Natural killer cell treated with Interleukin-12 subunit alpha and Interleukin-12 subunit beta and Interleukin-15 and Interleukin-18, amount 100 ng/mL, for 72 hours (primary cell): Measurements from ENCODE around the gene TELO2. TPM values are rescaled to one million over a fixed set of nuclear protein-coding genes. Genes with fewer than 3 reads are reported as not detected.

Experiments used
- ATAC-seq, 2 donors: fragments of 150-1000 bp; cut with Tn5 transposase in 1 of 2; sonication (Bioruptor Pico), chemical (Tn5 transposase) in 1 of 2; 2 replicates each; pipeline ENCODE4 v1.10.0; 2021
- DNase-seq: peaks from one replicate; pipeline ENCODE4 v3.0.0; 2022; ENCODE audit warnings: low spot score
- H3K27ac Mint-ChIP-seq, 2 donors: 1 replicate in 1 of 2; 2 replicates in 1 of 2; pipeline ENCODE4 v1.8.0; 2022; ENCODE audit warnings: mixed read lengths in 2 of 2, mild to moderate bottlenecking in 1 of 2, moderate library complexity in 1 of 2
- H3K27me3 Mint-ChIP-seq, 2 donors: 1 replicate in 1 of 2; 2 replicates in 1 of 2; pipeline ENCODE4 v1.8.0; 2022; ENCODE audit warnings: mixed read lengths in 2 of 2
- H3K36me3 Mint-ChIP-seq: one replicate; pipeline ENCODE4 v1.8.0; 2022; ENCODE audit warnings: mixed read lengths
- H3K4me1 Mint-ChIP-seq, 2 donors: 1 replicate in 1 of 2; 2 replicates in 1 of 2; pipeline ENCODE4 v1.8.0; 2022; ENCODE audit warnings: low read depth in 2 of 2, mixed read lengths in 2 of 2, mild to moderate bottlenecking in 1 of 2
- H3K4me3 Mint-ChIP-seq: one replicate; pipeline ENCODE4 v1.8.0; 2022; ENCODE audit warnings: mixed read lengths
- H3K9me3 Mint-ChIP-seq: 2 replicates; pipeline ENCODE4 v1.8.0; 2022; ENCODE audit warnings: mixed read lengths
- total RNA-seq, 2 donors: library from RNA; stranded (reverse); gene quantifications; one replicate each; pipeline ENCODE4 v1.2.3, GENCODE V29; 2022

The TELO2 gene
- total RNA-seq, 2 donors from 2014 or later: 55.5 to 156 TPM

DNA sequence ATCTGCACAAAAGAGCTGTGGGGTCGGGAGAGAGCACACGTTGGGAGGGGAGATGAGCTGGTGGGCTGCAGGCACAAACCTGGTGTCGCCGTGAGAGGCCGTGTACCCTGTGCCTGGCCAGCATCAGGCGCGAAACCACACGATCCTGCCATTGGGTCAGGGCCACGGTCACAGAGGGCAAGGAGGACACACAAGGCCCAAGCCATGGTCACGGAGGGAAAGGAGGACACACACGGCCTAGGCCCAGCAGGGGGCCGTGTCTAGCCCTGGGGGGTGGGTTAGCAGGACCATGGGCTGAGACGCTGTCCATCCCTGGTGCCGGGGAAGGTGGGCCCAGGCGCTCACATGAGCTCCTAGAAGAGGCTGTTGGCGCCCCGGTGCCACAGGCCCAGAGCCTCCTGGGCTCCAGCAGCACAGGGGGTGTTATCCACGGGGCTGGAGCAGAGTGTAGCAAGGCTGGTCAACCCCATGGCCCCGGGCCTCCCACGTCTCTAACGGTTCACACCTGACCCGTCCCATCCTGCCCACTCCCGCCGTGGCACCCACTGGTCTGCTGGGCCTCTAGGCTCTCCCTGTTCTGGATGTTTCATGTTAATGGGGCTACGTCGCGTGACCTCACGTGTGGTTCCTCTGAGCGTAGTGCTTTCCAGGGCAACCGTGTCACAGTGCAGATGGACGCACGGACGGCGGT, 41.3 kb upstream of the TELO2 start:
- Mint-ChIP-seq H3K4me1 (peaks cover 0 to 9% of the 10 kb centered on the region in 2 donors), H3K27me3 (no peaks in the 10 kb centered on the region), H3K36me3 (no peaks in the 10 kb centered on the region), H3K27ac (no peak overlapping the region), H3K4me3 (no peak overlapping the region), H3K9me3 (no peaks in the 10 kb centered on the region)
- DNase-seq: no peak
- ATAC-seq: no peak

DNA sequence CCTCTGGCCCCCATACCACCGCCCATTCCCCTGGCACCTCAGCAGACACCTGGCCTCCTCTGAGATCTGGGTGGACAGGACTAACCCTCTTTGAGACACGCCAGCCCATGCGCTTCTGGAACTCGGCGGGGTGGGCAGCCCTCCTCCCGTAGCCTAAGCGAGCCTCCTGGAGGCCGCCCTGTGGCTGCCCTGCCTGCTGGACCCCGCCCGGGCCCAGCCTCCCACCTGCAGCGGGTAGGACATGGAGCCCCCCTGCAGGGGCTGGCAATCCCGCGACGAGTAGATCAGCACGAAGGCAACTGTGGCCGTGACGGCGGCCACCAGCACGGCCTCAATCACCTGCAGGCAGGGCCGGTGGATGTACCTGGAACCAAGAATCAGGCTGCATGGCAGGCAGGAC, 40.6 kb upstream of the TELO2 start:
- Mint-ChIP-seq H3K36me3 (no peaks in the 10 kb centered on the region), H3K4me1 (peaks cover 0 to 9% of the 10 kb centered on the region in 2 donors), H3K9me3 (no peaks in the 10 kb centered on the region), H3K27ac (no peak overlapping the region), H3K4me3 (no peak overlapping the region), H3K27me3 (no peaks in the 10 kb centered on the region)
- ATAC-seq (no peak), DNase-seq (no peak)

DNA sequence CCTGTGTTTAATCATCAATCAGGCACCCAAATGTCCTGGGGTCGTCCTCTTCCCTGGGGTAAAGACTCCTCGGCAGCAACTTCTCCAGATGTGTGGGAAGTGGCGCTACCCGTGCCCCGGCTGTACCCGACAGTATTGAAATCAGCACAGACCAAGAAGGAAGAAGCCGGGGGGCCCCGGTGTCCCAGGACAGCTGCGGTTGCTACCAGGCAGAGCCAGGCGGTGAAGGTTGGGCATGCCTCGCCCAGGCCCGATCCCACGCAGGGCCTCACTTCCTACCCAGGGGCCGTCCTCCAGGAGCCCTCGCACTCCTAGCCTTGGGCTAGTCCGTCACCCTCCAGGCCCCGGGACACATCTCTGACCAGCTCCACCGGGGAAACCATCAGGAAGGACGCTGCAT, 39.8 kb upstream of the TELO2 start:
- ATAC-seq (no peak), DNase-seq (no peak)
- Mint-ChIP-seq H3K36me3 (no peaks in the 10 kb centered on the region), H3K4me1 (peaks cover 0 to 9% of the 10 kb centered on the region in 2 donors), H3K27ac (no peak overlapping the region), H3K27me3 (no peaks in the 10 kb centered on the region), H3K4me3 (no peak overlapping the region), H3K9me3 (no peaks in the 10 kb centered on the region)

DNA sequence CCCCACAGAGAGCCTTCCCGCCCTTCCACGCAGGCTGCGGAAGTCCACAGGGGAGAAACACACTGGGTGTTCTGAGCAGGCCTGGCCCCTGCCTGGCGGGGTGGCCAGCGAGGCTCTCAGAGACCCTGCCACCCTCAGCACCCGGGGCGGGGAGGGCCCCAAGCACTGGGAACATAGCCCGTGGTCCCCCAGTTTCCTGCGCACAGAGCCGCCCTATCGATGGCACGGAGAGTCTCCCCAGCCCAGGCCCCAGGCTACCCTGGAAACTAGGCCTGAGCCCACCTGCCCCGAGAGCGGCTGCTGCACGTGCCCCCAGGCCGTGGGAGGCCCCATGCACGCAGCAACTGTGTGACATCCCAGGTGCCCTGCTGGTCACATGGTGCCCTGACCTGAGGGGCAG, 38.6 kb upstream of the TELO2 start:
- Mint-ChIP-seq H3K4me1 (peaks cover 0 to 14% of the 10 kb centered on the region in 2 donors), H3K27me3 (no peaks in the 10 kb centered on the region), H3K36me3 (no peaks in the 10 kb centered on the region), H3K4me3 (no peak overlapping the region), H3K27ac (no peak overlapping the region), H3K9me3 (no peaks in the 10 kb centered on the region)
- DNase-seq (no peak), ATAC-seq (no peak)

DNA sequence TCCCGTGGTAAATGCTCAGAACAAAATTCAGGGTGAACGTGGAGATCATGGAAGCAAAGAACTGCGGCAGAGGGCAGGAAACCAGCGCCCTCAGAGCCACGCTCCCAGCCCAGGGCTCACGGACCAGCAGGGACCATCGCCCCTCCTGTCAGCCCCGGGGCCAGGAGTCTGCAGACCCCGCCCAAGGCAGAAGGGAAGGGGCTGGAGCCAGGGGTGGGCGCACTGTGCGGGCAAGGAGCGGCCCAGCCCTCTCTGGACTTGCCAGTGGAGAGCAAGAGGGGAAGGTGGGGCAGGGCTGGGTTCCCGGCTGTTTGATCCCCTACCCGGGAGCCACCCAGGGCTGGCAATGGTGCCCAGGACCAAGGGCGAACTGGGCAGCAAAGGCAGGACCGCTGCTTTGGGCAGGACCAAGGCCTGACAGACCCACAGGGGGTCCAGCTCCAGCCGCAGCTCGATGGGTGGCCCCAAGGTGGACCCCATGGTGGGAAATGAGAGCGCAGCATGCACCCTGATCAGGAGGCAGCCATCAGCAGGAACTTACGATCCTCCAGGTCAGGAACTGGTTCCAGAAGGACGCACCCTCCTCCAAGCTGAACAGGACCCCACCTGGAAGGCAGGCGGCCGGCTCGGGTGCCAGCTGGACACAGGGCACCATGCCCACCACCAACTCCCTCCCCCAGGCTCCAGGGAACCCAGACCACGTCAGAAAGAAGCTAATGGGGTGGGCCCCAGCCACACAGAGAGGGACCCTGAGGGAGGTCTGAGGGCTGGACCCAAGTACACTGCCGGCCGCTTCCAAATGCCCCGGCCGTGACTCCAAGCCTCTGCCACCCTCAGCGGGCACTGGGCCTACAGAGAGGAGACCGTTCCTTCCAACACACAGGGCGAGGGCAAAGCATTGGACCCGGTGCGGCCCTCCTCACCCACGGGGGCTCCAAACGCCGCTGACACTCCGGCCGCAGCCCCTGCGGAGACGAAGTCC, 37.7 kb upstream of the TELO2 start:
- Mint-ChIP-seq H3K9me3 (no peaks in the 10 kb centered on the region), H3K27me3 (no peaks in the 10 kb centered on the region), H3K27ac (no peak overlapping the region), H3K36me3 (no peaks in the 10 kb centered on the region), H3K4me3 (no peak overlapping the region), H3K4me1 (peaks cover 0 to 7% of the 10 kb centered on the region in 2 donors)
- no peak for ATAC-seq
- peak; percentile 54 for DNase-seq

DNA sequence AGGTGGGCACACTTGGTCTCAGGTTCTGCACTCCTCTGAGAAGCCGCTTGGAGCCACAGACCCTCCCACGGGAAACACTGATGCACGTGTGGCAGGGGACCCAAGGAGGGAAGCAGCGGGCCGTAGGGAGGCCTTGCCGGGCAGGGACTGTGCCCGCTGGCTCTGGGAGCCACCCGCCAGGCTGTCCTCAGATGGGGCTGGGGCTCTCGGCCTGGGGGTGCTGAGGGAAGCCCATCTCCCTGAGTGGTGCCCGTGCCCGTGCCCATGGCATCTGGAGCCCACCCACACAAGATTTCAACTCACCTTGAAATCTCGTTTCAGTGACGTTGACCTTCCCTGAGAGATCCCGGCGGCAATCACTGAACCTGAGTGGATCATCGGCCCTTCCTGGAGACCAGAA, 36.2 kb upstream of the TELO2 start:
- Mint-ChIP-seq H3K4me1 (peaks cover 0 to 7% of the 10 kb centered on the region in 2 donors), H3K9me3 (no peaks in the 10 kb centered on the region), H3K27ac (no peak overlapping the region), H3K4me3 (no peak overlapping the region), H3K27me3 (no peaks in the 10 kb centered on the region), H3K36me3 (no peaks in the 10 kb centered on the region)
- peak; percentile 54 for DNase-seq
- ATAC-seq: no peak

DNA sequence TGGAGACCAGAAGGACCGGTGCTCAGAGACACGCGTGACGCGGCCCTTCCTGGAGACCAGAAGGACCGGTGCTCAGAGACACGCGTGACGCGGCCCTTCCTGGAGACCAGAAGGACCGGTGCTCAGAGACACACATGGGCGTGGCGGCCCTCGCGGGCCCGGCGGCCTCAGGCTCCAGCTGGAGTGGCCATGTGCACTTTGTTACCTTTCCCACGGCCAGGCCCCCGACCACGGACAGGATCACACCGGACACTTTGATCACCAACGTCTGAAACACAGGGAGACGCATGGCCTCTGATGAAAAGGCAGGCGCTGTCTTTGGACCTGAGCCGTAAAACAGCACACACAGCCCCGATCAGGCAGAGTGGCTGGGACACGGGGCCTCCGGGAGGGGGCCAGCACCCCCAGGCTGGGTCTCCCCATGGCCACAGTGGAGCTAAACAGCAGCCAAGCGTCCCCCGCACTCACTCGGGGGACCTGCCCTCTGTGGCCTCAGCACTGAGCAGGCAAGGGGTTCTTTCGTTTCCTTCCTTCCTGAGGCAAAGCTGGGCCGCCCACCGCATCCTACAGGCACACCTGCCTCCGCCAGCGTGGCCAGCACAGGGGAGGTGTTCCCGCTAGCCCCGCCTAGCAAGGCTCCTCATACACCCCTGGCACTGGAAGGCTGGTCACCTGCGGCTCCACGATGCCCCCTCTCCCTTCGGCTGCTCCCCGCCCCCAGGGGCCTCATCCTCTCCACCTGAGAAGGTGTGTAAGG, 35.5 kb upstream of the TELO2 start:
- ATAC-seq: no peak
- peak; percentile 50 for DNase-seq
- no peak overlapping the region for H3K27ac Mint-ChIP-seq

DNA sequence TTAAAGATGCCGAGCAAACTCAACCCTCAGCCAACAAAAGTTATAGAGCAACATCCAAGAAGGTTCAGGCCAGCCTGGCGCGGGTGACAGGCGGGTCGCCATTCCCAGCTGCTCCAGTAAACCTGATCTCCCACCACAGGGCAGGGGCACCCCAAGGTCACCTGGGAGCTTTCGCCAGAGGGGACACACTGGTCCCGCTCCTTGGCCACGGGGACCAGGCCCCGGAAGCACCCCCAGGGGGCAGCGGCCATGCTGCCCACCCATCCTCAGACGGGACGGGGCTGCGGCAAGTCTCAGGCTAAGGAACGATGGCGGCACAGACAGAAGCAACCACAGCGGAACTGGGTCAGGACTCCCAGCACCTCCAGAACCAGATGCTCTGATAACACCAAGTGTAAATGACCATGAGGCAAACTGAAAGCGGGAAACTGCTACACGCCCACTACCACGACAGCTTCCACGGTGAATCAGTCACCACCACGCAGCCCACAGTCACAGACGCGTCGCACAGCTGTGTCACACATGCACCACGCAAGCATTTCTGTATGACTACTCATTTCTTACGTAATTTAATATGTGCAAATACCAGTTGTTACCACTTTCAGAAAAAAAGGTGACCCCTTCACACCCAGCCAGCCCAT, 34.7 kb upstream of the TELO2 start:
- Mint-ChIP-seq H3K36me3 (no peaks in the 10 kb centered on the region), H3K9me3 (no peaks in the 10 kb centered on the region), H3K4me1 (peaks cover 0 to 7% of the 10 kb centered on the region in 2 donors), H3K27ac (peak overlapping the region in 1 of 2 donors; percentile 36), H3K4me3 (peak overlapping the region; percentile 27), H3K27me3 (no peaks in the 10 kb centered on the region)
- no peak for DNase-seq
- ATAC-seq: peak; percentile 85 to 86

More for the DNA sequence above, 35.5 kb upstream of the TELO2 start:
- Mint-ChIP-seq H3K27me3 (no peaks in the 10 kb centered on the region), H3K36me3 (no peaks in the 10 kb centered on the region), H3K9me3 (no peaks in the 10 kb centered on the region), H3K4me1 (peaks cover 0 to 7% of the 10 kb centered on the region in 2 donors), H3K4me3 (no peak overlapping the region)

DNA sequence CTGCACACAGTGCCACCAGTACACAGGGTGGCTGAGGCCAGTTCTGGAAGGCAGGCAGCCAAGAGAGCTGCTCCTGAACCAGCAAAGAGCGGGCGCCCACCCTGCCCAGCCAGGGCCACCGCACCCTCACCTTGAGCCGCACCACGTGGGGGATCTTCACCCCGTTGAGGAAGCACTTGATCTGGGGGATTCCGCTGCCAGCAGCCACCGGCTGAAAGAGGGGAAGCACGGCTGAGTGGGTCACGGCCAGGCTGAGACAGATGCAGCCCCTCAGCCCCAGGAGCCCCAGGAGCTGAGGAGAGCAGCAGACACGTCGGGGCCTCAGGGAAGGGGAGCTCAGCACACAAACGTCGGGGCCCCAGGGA, 34.2 kb upstream of the TELO2 start:
- ATAC-seq (no peak), DNase-seq (no peak)
- H3K36me3 Mint-ChIP-seq: no peaks in the 10 kb centered on the region
- peak overlapping the region; percentile 27 for H3K4me3 Mint-ChIP-seq
- peak overlapping the region in 1 of 2 donors; percentile 36 for H3K27ac Mint-ChIP-seq
- peaks cover 0 to 7% of the 10 kb centered on the region in 2 donors for H3K4me1 Mint-ChIP-seq
- H3K27me3 Mint-ChIP-seq: no peaks in the 10 kb centered on the region
- H3K9me3 Mint-ChIP-seq: no peaks in the 10 kb centered on the region

DNA sequence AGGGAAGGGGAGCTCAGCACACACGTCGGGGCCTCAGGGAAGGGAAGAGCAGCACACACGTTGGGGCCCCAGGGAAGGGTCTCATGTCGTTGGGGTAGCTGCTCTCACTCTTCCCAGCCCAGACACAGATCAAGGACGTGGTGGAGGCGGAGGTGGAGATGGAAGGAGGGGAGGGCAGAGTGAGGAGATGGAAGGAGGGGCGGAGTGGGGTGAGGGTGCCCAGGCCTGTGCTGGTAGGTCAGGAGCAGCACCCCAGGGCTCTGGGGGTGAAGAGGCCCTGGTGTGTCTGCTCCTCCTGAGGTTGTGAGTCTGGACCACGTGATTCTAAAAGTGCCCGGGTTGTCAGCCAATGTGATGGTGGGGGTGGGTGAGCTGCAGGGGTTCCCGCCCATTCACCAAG, 33.2 kb upstream of the TELO2 start:
- Mint-ChIP-seq H3K36me3 (no peaks in the 10 kb centered on the region), H3K4me3 (no peak overlapping the region), H3K4me1 (peaks cover 0 to 7% of the 10 kb centered on the region in 2 donors), H3K27me3 (no peaks in the 10 kb centered on the region), H3K27ac (no peak overlapping the region), H3K9me3 (no peaks in the 10 kb centered on the region)
- ATAC-seq: no peak
- DNase-seq: no peak

DNA sequence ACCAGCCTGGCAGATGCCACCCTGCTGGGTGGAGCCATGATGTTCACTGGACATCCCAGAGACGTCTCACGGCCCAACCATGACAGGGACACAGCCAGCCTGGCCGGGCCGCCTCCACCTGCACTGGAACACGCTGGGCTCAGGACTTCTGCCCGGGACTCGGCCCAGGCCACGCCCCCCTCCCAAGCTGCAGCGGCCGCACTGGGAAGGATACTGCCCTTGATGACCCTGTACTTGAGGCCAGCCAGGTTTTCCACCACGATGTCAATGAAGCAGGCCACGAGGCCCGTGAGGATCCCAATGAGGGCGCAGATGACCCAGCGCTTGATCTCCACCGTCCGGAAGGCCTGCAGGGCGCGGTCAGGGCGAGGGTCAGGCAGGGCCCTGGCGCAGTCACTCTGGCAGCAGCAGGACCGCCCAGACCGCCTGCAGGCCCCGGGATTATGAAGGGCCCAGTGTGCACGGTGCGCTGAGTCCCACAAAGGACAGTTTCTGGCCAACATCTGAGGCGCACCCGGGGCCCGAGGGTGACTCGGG, 32.5 kb upstream of the TELO2 start:
- ATAC-seq (no peak), DNase-seq (no peak)
- Mint-ChIP-seq H3K27me3 (no peaks in the 10 kb centered on the region), H3K4me3 (no peak overlapping the region), H3K9me3 (no peaks in the 10 kb centered on the region), H3K4me1 (peaks cover 0 to 7% of the 10 kb centered on the region in 2 donors), H3K36me3 (no peaks in the 10 kb centered on the region), H3K27ac (no peak overlapping the region)

DNA sequence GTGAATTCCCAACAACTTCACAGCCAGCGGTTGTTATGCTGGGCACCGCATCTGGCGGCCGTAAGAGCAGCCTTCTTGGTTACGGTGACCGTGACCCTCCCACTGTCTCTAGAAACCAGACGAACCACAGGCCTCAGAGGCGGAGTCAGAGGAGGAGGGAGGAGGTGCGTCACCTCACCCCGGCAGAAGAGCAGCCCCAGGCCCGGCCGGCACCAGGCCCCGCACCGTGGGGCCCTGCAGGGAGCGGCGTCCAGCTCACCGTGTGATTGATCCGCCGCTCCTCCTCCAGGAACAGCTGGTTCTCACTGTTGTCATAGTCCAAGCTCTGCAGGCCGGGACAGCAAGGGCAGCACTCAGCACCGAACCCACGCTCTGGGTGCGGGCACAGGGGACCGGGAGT, 32.0 kb upstream of the TELO2 start:
- Mint-ChIP-seq H3K36me3 (no peaks in the 10 kb centered on the region), H3K4me1 (peaks cover 0 to 7% of the 10 kb centered on the region in 2 donors), H3K27ac (no peak overlapping the region), H3K27me3 (no peaks in the 10 kb centered on the region), H3K9me3 (no peaks in the 10 kb centered on the region), H3K4me3 (no peak overlapping the region)
- ATAC-seq: no peak
- DNase-seq: no peak

DNA sequence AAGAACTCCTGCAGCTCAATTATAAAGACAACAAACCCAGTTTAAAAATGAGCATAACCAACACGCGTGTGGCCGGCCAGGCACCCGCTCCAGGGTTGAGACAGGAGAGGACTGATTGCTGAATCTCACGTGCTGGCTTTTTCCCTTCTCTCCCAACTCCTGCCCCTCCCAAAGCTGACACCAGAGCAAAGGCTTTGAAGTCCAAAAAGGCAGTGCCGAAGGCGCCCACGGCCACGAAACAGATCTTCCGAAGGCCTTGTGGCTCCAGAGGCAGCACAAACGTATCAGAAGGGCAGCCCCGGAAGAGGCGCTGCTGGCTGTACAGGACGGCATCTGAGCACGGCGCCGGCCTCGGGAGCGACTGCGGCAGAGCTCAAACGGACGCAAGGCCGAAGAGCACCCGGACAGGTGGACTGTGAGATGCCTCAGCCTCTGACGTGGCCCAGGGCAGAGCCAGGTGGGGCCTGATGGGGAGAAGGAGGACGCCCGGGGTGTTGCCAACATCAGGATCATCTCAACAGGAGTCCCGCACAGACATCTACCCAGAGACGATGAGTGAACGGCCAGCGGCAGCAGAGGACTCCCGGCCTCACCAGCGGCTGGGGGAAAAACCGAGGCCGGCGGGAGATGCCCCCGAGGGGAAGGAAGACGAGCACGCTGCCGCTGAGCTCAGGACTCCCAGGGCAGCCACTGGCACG, 28.8 kb upstream of the TELO2 start:
- H3K4me3 Mint-ChIP-seq: no peak overlapping the region
- no peak overlapping the region for H3K27ac Mint-ChIP-seq
- H3K4me1 Mint-ChIP-seq: no peaks in the 10 kb centered on the region
- DNase-seq (no peak), ATAC-seq (no peak)
- H3K9me3 Mint-ChIP-seq: no peaks in the 10 kb centered on the region
- H3K27me3 Mint-ChIP-seq: no peaks in the 10 kb centered on the region
- H3K36me3 Mint-ChIP-seq: no peaks in the 10 kb centered on the region
